ENCODE measurements around the gene TECPR1. TPM values are rescaled to one million over a fixed set of nuclear protein-coding genes. Genes with fewer than 3 reads are reported as not detected.

TECPR1 gene
- total and polyA plus RNA-seq, 2 of the 4 experiments (the other 2 are of a cell fraction), result 11.5 to 14.7 TPM

DNA sequence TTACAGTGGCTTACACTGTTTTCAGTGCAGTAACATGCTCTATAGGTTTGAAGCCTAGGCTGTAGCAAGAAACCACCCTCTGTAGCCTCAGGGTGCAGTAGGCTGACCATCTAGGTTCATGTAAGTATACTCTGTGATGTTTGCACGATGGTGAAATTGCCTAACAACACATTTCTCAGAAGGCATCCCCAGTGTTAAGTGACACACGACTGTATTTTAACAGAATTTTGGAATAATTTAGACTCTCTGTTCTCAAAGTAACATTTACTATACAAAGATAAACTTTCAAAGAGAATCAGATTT, 85.4 kb downstream of the TECPR1 start:
- H3K9ac ChIP-seq (ENCODE audit: low read depth, low read length), result no peak overlapping the region
- no peak overlapping the region for H3K4ac ChIP-seq (ENCODE audit: low read depth, low read length)
- H4K5ac ChIP-seq (ENCODE audit: low read depth, low read length), result no peak overlapping the region
- in situ Hi-C loops (cut with MboI; ENCODE audit: low sequenced_read_pairs) (loop anchor here (25.0 kb wide), 1 partner anchor 304 kb away; the partner anchor contains the start of gene ASNS), intact Hi-C loops (cut with micrococcal nuclease) (no loop called here), dilution Hi-C loops (cut with HindIII; ENCODE audit: low sequenced_read_pairs, unreplicated experiment) (no loop called here)
- H3K36me3 ChIP-seq (ENCODE audit: control insufficient read depth, insufficient read depth, low read length), result peaks cover 1% of the 10 kb centered on the region; the same call in 1 of the 2 replicates
- WGBS, 2 experiments (ENCODE audit: extremely low coverage in 2 of 2, insufficient read length in 1 of 2), result no CpG with 5 or more reads among the region's 2 CpGs
- H3K9me3 ChIP-seq (ENCODE audit: control insufficient read depth, insufficient read depth, low read length), result no peaks in the 10 kb centered on the region
- H3K27me3 ChIP-seq (ENCODE audit: control insufficient read depth, insufficient read depth, low read length), result no peaks in the 10 kb centered on the region
- no peak overlapping the region for H2AK5ac ChIP-seq (ENCODE audit: low read depth, low read length)
- H3K4me3 ChIP-seq (ENCODE audit: insufficient read depth, low read depth, low read length), result no peak overlapping the region
- no peak overlapping the region for H3K14ac ChIP-seq (replicated peaks; ENCODE audit: low read depth, low read length)
- H4K8ac ChIP-seq (ENCODE audit: low read depth in 2 of 2, low read length in 2 of 2), result no peak overlapping the region
- no peak overlapping the region for H2AFZ ChIP-seq (replicated peaks; ENCODE audit: low read length, poor library complexity)
- H4K20me1 ChIP-seq (ENCODE audit: insufficient read depth, low read length), result 0 out of 2 replicates have a peak, but pooled peaks cover 2% of the 10 kb centered on the region
- POLR2A ChIA-PET (ENCODE audit: unreplicated experiment), result interaction anchor here (0.5 kb wide), 1 partner anchor 131 kb away, joined by 4 read pairs; no protein-coding TSS in a partner anchor
- CTCF ChIA-PET, result interaction anchor here (0.6 to 5.4 kb wide), 10 partner anchors 9 to 1536 kb away, joined by 3 to 37 read pairs (median 3); partner anchors contain the start of gene LMTK2
- no peak overlapping the region for H3K18ac ChIP-seq (ENCODE audit: low read depth, low read length)
- H3K4me2 ChIP-seq (ENCODE audit: low read depth, low read length), result no peak overlapping the region
- H2BK20ac ChIP-seq (ENCODE audit: low read depth, low read length), result no peak overlapping the region
- no peak overlapping the region for H2BK120ac ChIP-seq (ENCODE audit: low read depth, low read length)
- no peaks in the 10 kb centered on the region for H3K79me1 ChIP-seq (ENCODE audit: low read depth in 1 of 2, low read length in 2 of 2)
- BruUV-seq (replicated peaks), result no TSS peak
- 0 out of 2 replicates have a peak, but pooled peaks cover 4% of the 10 kb centered on the region for H3K9me1 ChIP-seq (ENCODE audit: insufficient read depth, low read length)
- H3K27ac ChIP-seq (ENCODE audit: insufficient read depth, low read length), result no peak overlapping the region
- H3K4me1 ChIP-seq (ENCODE audit: control insufficient read depth, insufficient read depth, low read length), result no peaks in the 10 kb centered on the region
- H2BK5ac ChIP-seq (ENCODE audit: low read depth, low read length, poor library complexity, severe bottlenecking), result no peak overlapping the region
- H3K56ac ChIP-seq (ENCODE audit: extremely low read depth, insufficient read depth, low read length), result no peak overlapping the region
- H2AK9ac ChIP-seq (replicated peaks; ENCODE audit: low read depth, low read length, poor library complexity), result no peak overlapping the region
- DNase-seq (no peak), ATAC-seq (ENCODE audit: low read depth) (no peak)
- no peak overlapping the region for H3K23ac ChIP-seq (ENCODE audit: low read depth, low read length)
- H4K91ac ChIP-seq (ENCODE audit: insufficient read depth, low read depth, low read length), result no peak overlapping the region
- no peak for TF ChIP-seq MAFK (IDR thresholded peaks at IDR 0.05; ENCODE audit: low read depth, low read length)
- TF ChIP-seq MAZ (IDR thresholded peaks at IDR 0.05; ENCODE audit: borderline replicate concordance, low read depth, low read length), result no peak
- no peak for TF ChIP-seq NFE2L2 (IDR thresholded peaks at IDR 0.05; ENCODE audit: low read depth, low read length)
- TF ChIP-seq, protein P1, sequence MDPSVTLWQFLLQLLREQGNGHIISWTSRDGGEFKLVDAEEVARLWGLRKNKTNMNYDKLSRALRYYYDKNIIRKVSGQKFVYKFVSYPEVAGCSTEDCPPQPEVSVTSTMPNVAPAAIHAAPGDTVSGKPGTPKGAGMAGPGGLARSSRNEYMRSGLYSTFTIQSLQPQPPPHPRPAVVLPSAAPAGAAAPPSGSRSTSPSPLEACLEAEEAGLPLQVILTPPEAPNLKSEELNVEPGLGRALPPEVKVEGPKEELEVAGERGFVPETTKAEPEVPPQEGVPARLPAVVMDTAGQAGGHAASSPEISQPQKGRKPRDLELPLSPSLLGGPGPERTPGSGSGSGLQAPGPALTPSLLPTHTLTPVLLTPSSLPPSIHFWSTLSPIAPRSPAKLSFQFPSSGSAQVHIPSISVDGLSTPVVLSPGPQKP (IDR thresholded peaks at IDR 0.05; ENCODE audit: borderline replicate concordance, low read depth, low read length), result no peak
- no peak for TF ChIP-seq FOS (IDR thresholded peaks at IDR 0.05; ENCODE audit: low read depth, low read length)
- TF ChIP-seq MXI1 (IDR thresholded peaks at IDR 0.05; ENCODE audit: borderline replicate concordance, low read depth, low read length), result no peak
- TF ChIP-seq BHLHE40 (IDR thresholded peaks at IDR 0.05; ENCODE audit: low read depth, low read length), result no peak
- TF ChIP-seq, protein P2, sequence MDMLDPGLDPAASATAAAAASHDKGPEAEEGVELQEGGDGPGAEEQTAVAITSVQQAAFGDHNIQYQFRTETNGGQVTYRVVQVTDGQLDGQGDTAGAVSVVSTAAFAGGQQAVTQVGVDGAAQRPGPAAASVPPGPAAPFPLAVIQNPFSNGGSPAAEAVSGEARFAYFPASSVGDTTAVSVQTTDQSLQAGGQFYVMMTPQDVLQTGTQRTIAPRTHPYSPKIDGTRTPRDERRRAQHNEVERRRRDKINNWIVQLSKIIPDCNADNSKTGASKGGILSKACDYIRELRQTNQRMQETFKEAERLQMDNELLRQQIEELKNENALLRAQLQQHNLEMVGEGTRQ (IDR thresholded peaks at IDR 0.05; ENCODE audit: low read depth, low read length), result no peak
- TF ChIP-seq RFX5 (IDR thresholded peaks at IDR 0.05; ENCODE audit: low read depth, low read length), result no peak
- no peak for TF ChIP-seq SMC3 (IDR thresholded peaks at IDR 0.05; ENCODE audit: low read depth, low read length)
- no peak for TF ChIP-seq RAD21 (IDR thresholded peaks at IDR 0.05; ENCODE audit: low read length)
- TF ChIP-seq CTCF (conservative IDR thresholded peaks at IDR 0.05; ENCODE audit: low read depth, low read length), result no peak
- TF ChIP-seq CEBPB (IDR thresholded peaks at IDR 0.05; ENCODE audit: low read depth, low read length), result no peak
- TF ChIP-seq POLR2A (IDR thresholded peaks at IDR 0.05; ENCODE audit: low read depth, low read length), result no peak
- TF ChIP-seq CHD1 (IDR thresholded peaks at IDR 0.05; ENCODE audit: low read depth, low read length), result no peak
- no peak for TF ChIP-seq RCOR1 (IDR thresholded peaks at IDR 0.05; ENCODE audit: insufficient replicate concordance, low read length)
- no peak overlapping the region for H2BK15ac ChIP-seq (ENCODE audit: low read depth, low read length)

Measured in IMR-90 (cell line).